Suprapubic skin (tissue), 4 donors: ENCODE results near the gene RASA3. TPM values are rescaled to one million over a fixed set of nuclear protein-coding genes. Genes with fewer than 3 reads are reported as not detected.
A peak's percentile ranks its signal among the peaks of the same experiment; 100 is the strongest.

Source experiments
- DNase-seq, 2 donors: peaks; one replicate each; pipeline ENCODE4 v3.0.0-alpha.2; 2019; ENCODE audit warnings: low spot score in 2 of 2
- H3K27ac ChIP-seq: fragments of 200-600 bp; sonication (generic); one replicate; pipeline ENCODE4 v1.5.1; 2019
- H3K27me3 ChIP-seq: fragments of 200-600 bp; sonication (generic); one replicate; pipeline ENCODE4 v1.5.1; 2019
- H3K36me3 ChIP-seq: fragments of 200-600 bp; sonication (generic); one replicate; pipeline ENCODE4 v1.5.1; 2019
- H3K4me1 ChIP-seq: fragments of 200-600 bp; sonication (generic); one replicate; pipeline ENCODE4 v1.5.1; 2019
- H3K4me3 ChIP-seq: fragments of 200-600 bp; sonication (generic); one replicate; pipeline ENCODE4 v1.5.1; 2019; ENCODE audit warnings: mild to moderate bottlenecking
- H3K9me3 ChIP-seq: fragments of 200-600 bp; sonication (generic); one replicate; pipeline ENCODE4 v1.5.1; 2019
- EP300 ChIP-seq: sonication (generic); formaldehyde crosslinking; IDR thresholded peaks from one replicate; pipeline ENCODE4 v1.6.1; 2017; ENCODE audit warnings: antibody characterized with exemption
- POLR2A ChIP-seq, 2 donors: fragments of 450-650 bp; IDR thresholded peaks; one replicate each; pipeline ENCODE4 v1.6.1; 2017; ENCODE audit warnings: antibody characterized with exemption in 2 of 2, mild to moderate bottlenecking in 2 of 2, moderate library complexity in 2 of 2
- POLR2AphosphoS5 ChIP-seq, 3 donors: sonication (generic); formaldehyde crosslinking; IDR thresholded peaks; one replicate each; pipeline ENCODE4 v1.6.1; 2017; ENCODE audit warnings: antibody characterized with exemption in 3 of 3
- WGBS: methylation state at CpG from one replicate; pipeline ENCODE4 v1.1.5; 2018; 5-methylcytosine and 5-hydroxymethylcytosine counted together
- total RNA-seq, 4 donors: library from RNA; depleted of rRNA; stranded (reverse); fragments of >200 nt; gene quantifications; one replicate each; pipeline ENCODE4 v1.1.0, GENCODE V29; 2016
- TF ChIP-seq, protein P1 (sequence below), 2 donors: fragments of 200-600 bp in 1 of 2; fragments of 450-650 bp in 1 of 2; sonication (generic) in 1 of 2; IDR thresholded peaks; one replicate each; pipeline ENCODE4 v1.5.1; 2016 to 2019; ENCODE audit warnings: antibody characterized with exemption in 2 of 2, mild to moderate bottlenecking in 1 of 2, moderate library complexity in 1 of 2

RASA3 gene
- total RNA-seq, 4 donors from 2014 or later, result 15.3 to 37.1 (median 16.4) TPM

GRCh38 chr13:113956571-113956970, 175.9 kb downstream of the RASA3 start:
- Histone ChIP-seq H3K9me3 (no peaks in the 10 kb centered on the region), H3K36me3 (no peaks in the 10 kb centered on the region), H3K4me1 (peaks cover 2% of the 10 kb centered on the region), H3K27me3 (no peaks in the 10 kb centered on the region), H3K27ac (no peak overlapping the region), H3K4me3 (no peak overlapping the region)
- WGBS, result 90% methylated on average over 14 of the region's 14 CpGs
- DNase-seq, result peak in 1 of 2 donors; percentile 52
- TF ChIP-seq POLR2AphosphoS5 (IDR thresholded peaks at IDR 0.05), result no peak
- TF ChIP-seq, protein P1, sequence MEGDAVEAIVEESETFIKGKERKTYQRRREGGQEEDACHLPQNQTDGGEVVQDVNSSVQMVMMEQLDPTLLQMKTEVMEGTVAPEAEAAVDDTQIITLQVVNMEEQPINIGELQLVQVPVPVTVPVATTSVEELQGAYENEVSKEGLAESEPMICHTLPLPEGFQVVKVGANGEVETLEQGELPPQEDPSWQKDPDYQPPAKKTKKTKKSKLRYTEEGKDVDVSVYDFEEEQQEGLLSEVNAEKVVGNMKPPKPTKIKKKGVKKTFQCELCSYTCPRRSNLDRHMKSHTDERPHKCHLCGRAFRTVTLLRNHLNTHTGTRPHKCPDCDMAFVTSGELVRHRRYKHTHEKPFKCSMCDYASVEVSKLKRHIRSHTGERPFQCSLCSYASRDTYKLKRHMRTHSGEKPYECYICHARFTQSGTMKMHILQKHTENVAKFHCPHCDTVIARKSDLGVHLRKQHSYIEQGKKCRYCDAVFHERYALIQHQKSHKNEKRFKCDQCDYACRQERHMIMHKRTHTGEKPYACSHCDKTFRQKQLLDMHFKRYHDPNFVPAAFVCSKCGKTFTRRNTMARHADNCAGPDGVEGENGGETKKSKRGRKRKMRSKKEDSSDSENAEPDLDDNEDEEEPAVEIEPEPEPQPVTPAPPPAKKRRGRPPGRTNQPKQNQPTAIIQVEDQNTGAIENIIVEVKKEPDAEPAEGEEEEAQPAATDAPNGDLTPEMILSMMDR (IDR thresholded peaks at IDR 0.05), result no peak

DNA sequence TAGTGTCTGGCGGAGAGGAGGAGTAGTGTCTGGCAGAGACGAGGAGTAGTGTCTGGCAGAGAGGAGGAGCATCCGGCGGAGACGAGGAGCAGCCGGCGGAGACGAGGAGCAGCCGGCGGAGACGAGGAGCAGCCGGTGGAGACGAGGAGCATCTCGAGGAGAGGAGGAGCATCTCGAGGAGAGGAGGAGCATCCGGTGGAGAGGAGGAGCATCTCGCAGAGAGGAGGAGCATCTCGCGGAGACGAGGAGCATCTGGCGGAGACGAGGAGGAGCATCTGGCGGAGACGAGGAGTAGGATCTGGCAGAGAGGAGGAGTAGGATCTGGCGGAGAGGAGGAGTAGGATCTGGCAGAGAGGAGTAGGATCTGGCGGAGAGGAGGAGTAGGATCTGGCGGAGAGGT, 176.7 kb downstream of the RASA3 start:
- 87% methylated on average over 27 of the region's 27 CpGs for WGBS

GRCh38 chr13:113955235-113955634, 177.2 kb downstream of the RASA3 start:
- Histone ChIP-seq H3K4me1 (peaks cover 11% of the 10 kb centered on the region), H3K4me3 (no peak overlapping the region), H3K9me3 (no peaks in the 10 kb centered on the region), H3K27ac (no peak overlapping the region), H3K27me3 (no peaks in the 10 kb centered on the region), H3K36me3 (no peaks in the 10 kb centered on the region)
- TF ChIP-seq, protein P1 (IDR thresholded peaks at IDR 0.05), result no peak
- TF ChIP-seq POLR2A (IDR thresholded peaks at IDR 0.05) (no peak), EP300 (no peak), POLR2AphosphoS5 (IDR thresholded peaks at IDR 0.05) (no peak)
- DNase-seq, result no peak
- 90% methylated on average over 29 of the region's 29 CpGs for WGBS

More for the DNA sequence above, 176.7 kb downstream of the RASA3 start:
- no peaks in the 10 kb centered on the region for H3K9me3 ChIP-seq
- TF ChIP-seq EP300, result no peak
- H3K36me3 ChIP-seq, result no peaks in the 10 kb centered on the region
- H3K4me1 ChIP-seq, result peaks cover 11% of the 10 kb centered on the region
- no peaks in the 10 kb centered on the region for H3K27me3 ChIP-seq
- H3K4me3 ChIP-seq, result no peak overlapping the region
- no peak overlapping the region for H3K27ac ChIP-seq
- no peak for DNase-seq

DNA sequence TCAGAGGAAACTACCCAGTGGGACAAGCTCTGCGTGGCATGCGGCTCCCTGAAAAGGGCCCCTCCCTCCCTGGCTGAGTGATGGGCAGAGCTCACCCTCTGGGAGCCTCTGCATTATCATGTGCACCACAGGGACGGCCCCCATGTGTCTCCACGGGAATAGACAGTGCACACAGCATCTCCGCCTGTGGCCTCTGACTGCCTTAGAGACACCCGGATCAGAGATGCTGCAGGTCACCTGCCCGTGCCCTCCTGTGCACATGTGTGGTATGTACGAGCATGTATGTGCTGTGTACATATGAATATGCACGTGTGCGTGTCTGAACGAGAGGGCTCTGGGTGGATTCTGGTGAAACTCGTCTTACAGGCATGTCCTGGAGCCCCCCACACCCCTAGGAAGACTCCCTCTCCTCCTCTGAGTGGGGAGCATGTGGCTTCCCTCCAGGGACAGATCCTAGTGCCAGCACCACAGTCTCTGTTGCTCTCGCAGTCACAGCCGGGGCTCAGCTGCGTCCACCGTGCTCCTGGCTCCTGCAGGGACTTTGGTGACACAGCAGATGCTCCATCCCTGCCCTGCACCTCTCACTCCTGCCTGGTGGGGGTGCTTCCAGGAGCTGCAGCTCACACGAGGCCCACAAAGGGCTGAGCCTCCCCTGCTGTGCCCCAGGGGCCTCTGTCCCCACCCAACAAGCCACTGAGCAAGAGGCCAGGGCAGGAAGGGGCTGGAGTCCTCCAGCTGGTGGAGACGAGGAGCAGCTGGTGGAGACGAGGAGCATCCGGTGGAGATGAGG, 178.2 kb downstream of the RASA3 start:
- Histone ChIP-seq H3K4me1 (peaks cover 11% of the 10 kb centered on the region), H3K36me3 (no peaks in the 10 kb centered on the region), H3K4me3 (no peak overlapping the region), H3K9me3 (no peaks in the 10 kb centered on the region), H3K27me3 (no peaks in the 10 kb centered on the region), H3K27ac (no peak overlapping the region)
- TF ChIP-seq, protein P1 (IDR thresholded peaks at IDR 0.05), result no peak
- TF ChIP-seq EP300, result no peak
- WGBS, result 71% methylated on average over 16 of the region's 20 CpGs
- peak in 1 of 2 donors; percentile 46 for DNase-seq

DNA sequence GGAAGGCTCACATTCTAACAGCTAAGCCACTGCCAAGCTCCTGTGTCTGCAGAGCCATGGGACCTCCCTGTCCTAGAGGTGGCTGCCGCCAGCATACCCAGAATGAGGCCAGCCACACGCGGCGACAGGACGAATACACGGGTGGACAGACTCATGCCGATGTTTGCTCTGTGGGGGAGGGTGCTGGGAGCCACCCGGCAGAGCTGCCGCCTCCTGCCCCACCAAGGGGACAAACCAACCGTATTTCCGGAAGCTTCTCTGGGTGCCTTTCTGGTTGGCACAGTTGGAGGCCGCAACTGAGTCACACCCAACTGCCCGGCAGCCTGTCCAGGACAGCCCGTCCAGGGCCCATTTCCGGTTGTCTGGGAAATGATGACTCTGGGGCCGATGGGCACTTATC, 178.9 kb downstream of the RASA3 start:
- H3K27ac ChIP-seq, result no peak overlapping the region
- DNase-seq, result peak in 1 of 2 donors; percentile 47
- H3K4me3 ChIP-seq, result no peak overlapping the region
- H3K36me3 ChIP-seq, result no peaks in the 10 kb centered on the region
- WGBS, result 86% methylated on average over 14 of the region's 16 CpGs
- H3K27me3 ChIP-seq, result no peaks in the 10 kb centered on the region
- TF ChIP-seq POLR2A (IDR thresholded peaks at IDR 0.05) (no peak), EP300 (no peak), POLR2AphosphoS5 (IDR thresholded peaks at IDR 0.05) (no peak)
- TF ChIP-seq, protein P1 (IDR thresholded peaks at IDR 0.05), result no peak
- no peaks in the 10 kb centered on the region for H3K9me3 ChIP-seq
- peaks cover 11% of the 10 kb centered on the region for H3K4me1 ChIP-seq
